GM19239 (cell line): ENCODE measurements around the gene TMTC1.

ENCODE experiments used
- DNase-seq: peaks from one replicate; pipeline ENCODE4 v3.0.0; 2011; ENCODE audit warnings: low spot score; ENCODE audit not compliant: insufficient read length
- FAIRE-seq: peaks from 2 replicates; lab custom pipeline; 2011; peaks lifted over from hg19 to GRCh38; lab: Jason Lieb, UNC

Gene TMTC1

GRCh38 chr12:29743077-29743476 lies 40.7 kb downstream of the TMTC1 start:
- no peak for FAIRE-seq
- no peak for DNase-seq

GRCh38 chr12:29742646-29743045 lies 41.1 kb downstream of the TMTC1 start:
- no peak for DNase-seq
- FAIRE-seq, result no peak

- FAIRE-seq (no peak), DNase-seq (no peak)
Measured at GRCh38 chr12:29741342-29742241, 42.1 kb downstream of the TMTC1 start.

DNA sequence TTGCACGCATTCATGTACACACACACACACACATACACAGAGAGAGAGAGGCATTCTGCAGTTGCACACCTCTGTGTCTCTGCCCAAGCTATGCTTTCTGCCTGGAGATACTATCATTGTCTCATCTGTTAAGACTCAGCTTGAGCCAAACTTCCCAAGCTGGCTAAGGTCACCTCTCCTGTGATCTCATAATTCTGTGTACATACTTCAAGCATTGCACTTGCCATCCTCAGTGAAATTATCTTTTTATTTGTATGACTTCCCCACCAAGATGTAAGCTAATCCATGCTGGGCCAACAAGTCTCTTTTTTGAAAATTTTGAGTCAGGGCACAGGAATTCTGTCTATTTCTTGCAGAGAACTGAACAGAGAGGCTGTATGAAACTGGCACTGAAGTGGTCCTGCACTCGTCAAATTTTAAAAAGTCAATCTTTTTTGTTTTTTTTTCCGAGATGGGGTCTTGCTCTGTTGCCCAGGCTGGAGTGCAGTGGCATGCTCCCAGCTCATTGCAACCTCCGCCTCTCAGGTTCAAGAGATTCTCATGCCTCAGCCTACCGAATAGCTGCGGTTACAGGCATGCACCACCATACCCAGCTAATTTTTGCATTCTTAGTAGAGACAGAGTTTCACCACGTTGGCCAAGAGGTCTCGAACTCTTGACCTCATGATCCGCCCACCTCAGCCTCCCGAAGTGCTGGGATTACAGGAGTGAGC lies 44.3 kb downstream of the TMTC1 start:
- DNase-seq (no peak), FAIRE-seq (no peak)

DNA sequence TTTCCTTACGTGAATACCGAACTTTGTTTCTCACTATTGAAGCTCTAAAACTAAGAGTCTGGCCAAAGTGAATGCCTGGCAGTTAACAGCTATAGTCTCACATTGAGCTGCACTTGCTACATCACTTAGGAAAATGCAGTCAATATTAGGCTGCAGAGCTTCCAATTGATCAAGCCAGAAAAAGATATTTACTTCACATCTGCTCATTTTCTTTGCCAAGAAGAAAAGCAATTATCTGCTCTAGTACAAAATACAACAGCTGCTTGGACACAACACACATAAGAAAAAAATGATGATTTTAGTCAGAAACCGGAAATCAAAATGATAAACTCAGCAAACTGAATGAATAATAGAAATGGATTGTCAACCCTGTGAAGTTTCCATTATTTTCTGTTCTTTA lies 45.4 kb downstream of the TMTC1 start:
- no peak for FAIRE-seq
- DNase-seq, result no peak

- DNase-seq (no peak), FAIRE-seq (no peak)
Measured at GRCh38 chr12:29737644-29738043, 46.1 kb downstream of the TMTC1 start.

DNA sequence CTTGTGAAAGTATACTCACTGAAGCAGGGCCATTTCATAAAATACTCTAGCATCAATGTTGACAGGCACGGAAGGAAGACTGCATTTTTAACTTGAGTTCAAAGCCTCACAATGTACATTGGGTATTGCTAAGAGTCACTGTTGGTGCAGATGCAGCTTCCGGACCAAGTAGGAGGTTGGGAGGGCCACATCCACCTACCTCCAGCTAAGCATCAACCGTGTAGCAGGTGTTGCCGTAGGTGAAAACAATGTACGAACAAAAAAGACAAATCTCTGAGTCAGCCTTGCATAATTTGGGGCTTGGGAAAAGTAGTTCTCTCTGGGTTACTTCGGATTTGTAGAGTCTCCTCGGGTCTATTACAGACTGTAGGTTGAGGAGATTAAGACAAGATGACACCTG lies 48.1 kb downstream of the TMTC1 start:
- FAIRE-seq (no peak), DNase-seq (no peak)

DNA sequence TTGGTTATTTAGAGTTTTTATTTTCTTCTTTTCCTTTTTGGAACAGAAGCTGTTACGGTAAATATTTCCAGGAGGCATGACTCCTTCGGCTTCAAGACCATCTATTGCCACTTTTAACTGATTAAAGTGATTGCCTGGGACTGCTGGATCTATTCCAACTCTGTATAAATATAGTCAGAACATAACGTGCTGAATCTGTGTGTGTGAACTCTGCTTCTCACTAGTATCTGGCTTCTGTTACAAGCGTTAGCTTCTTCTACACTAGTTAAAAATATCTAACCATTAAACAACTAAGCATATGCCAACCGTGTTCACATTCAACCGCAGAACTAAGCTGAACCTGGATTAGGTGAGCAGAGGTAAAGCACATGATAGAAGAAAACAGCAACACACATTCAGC lies 49.0 kb downstream of the TMTC1 start:
- no peak for DNase-seq
- no peak for FAIRE-seq

GRCh38 chr12:29734305-29734704 lies 49.4 kb downstream of the TMTC1 start:
- FAIRE-seq, result no peak
- no peak for DNase-seq

DNA sequence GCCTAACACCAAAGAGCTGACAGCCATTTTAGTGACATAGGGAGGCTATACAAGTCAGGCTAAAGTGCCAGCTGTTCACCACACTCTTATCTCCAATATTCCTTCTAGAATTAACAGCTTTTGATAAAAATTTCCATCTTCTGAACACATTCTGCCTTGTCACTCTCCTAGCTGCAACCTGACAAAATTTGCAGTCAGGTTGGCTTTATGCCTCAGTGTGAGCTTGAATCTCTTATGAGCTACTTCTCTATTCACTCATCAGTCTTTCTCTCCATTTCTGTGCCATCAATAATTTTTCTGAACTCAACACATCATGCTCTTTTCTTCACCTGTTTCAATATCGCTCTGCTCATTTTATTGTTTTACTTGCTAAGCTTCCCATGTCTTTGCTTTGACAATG lies 50.2 kb downstream of the TMTC1 start:
- FAIRE-seq (no peak), DNase-seq (no peak)

DNA sequence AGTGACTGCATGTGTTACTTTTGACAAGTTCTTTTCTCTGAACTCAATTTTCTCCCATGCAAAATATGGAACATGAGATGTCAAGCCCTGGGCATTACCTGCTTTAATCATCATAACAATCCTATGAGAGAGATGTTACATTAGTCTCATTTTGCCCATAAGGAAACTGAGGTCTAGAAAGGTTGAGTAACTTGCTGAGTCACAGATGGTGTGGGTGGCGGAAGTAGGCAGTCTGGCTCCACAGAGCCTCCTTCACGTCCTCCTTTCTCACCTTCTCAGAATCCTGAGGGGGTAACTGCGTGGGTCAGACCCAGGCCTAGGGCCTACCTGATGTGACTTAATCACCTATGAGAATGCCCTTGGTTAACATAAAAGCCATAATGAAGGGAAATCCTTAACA lies 50.7 kb downstream of the TMTC1 start:
- no peak for DNase-seq
- FAIRE-seq, result no peak

GRCh38 chr12:29732593-29732992 lies 51.1 kb downstream of the TMTC1 start:
- no peak for DNase-seq
- FAIRE-seq, result no peak

DNA sequence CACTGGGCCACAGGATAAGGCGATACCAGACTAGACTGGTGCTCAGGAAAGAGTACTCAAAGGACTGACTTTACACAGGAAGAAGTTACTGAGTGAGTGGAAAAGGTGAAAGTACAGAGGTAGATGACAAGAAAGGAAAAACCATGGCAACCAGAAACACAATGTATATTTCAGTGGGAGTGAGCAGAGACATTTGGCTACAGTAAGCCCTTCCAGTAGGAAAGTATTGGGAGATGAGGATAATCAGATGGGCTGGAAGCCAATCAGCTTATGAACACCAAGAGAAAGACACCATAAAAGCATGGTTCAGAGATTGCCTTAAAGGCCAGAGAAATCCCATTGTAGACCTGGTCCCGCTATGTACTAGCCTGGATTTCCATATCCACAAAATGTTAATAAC lies 51.6 kb downstream of the TMTC1 start:
- FAIRE-seq (no peak), DNase-seq (no peak)

GRCh38 chr12:29731591-29731990 lies 52.2 kb downstream of the TMTC1 start:
- DNase-seq, result no peak
- no peak for FAIRE-seq

- FAIRE-seq (no peak), DNase-seq (no peak)
Measured at GRCh38 chr12:29730481-29730880, 53.3 kb downstream of the TMTC1 start.

GRCh38 chr12:29728030-29728429 lies 55.7 kb downstream of the TMTC1 start:
- FAIRE-seq, result no peak

GRCh38 chr12:29726741-29727348 lies 56.9 kb downstream of the TMTC1 start:
- no peak for FAIRE-seq
- no peak for DNase-seq

More at GRCh38 chr12:29728030-29728429, 55.7 kb downstream of the TMTC1 start:
- DNase-seq, result no peak

GRCh38 chr12:29726321-29726692 lies 57.4 kb downstream of the TMTC1 start:
- DNase-seq (no peak), FAIRE-seq (no peak)

DNA sequence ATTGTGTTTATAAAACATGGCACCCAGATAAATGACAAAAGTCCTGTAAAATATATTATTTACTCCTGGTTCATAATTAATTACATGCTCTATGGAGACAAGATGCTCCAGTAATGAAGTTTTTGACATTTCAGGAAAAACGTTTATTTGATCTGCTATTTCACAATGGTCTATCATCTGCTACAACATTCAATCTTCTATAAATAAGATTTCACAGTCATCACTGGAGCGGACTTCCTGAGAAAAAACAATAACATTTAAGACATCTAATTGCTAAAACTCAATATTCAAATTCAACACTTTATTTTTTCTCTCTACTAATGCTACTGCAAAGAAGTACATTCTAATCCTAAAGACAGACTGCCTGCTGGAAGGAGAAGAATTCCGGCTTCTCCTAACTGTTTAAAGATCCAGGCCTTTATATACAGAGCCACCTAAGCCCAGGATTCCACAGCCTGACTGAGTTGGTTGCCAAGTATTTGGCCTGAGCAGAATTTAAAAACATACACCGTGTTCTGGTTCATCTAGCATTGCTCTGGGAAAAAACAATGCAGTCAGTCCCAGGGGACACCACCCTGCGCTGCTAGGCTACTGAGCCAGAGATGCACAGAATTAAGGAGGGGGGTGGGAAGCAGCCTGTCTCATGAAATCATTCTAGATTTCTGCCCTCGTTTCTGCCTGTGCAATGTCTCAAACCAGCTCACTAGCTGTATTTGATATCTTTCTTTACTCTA lies 58.0 kb downstream of the TMTC1 start:
- no peak for FAIRE-seq
- DNase-seq, result no peak

GRCh38 chr12:29722164-29722563 lies 61.6 kb downstream of the TMTC1 start:
- FAIRE-seq, result no peak
- DNase-seq, result no peak

DNA sequence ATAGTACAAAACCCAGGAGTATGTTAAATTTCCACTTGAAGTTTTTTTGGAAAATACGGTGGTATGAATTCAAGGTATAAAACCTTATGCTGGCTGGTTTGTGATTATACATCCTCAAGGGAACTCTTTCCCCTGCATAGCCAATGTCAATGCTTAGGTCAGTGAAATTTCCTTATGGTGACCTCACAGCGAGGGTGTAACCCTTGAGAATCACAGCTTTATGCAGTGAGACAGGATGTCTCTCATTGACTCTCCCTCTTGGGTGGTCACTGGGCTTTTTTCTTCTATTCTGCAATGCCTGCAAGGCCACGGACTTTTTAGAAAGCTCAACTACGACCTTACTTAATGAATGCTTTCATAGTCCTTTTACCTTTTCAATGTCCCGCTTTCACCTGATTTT lies 64.4 kb downstream of the TMTC1 start:
- FAIRE-seq (no peak), DNase-seq (no peak)
